Spleen (tissue), 11 donors: ENCODE results near the gene PSMG3. TPM values are rescaled to one million over a fixed set of nuclear protein-coding genes. Genes with fewer than 3 reads are reported as not detected.

Source experiments
- DNase-seq: peaks from one replicate; pipeline ENCODE4 v3.0.0-alpha.2; 2020
- H3K27ac ChIP-seq, 8 donors: fragments of 200-600 bp; sonication (generic) in 7 of 8; 1 replicate in 4 of 8; 2 replicates in 4 of 8; pipeline versions ENCODE4 v1.5.0 to v1.8.0; 2016 to 2021; ENCODE audit warnings: inconsistent platforms in 4 of 8, mild to moderate bottlenecking in 4 of 8, moderate library complexity in 1 of 8
- H3K27me3 ChIP-seq, 7 donors: fragments of 200-600 bp; sonication (generic) in 6 of 7; replicated peaks in 1 of 7; 1 replicate in 4 of 7; 2 replicates in 3 of 7; pipeline versions ENCODE4 v1.5.0 to v1.8.0; 2016 to 2021; ENCODE audit warnings: inconsistent platforms in 3 of 7, mild to moderate bottlenecking in 1 of 7
- H3K36me3 ChIP-seq, 6 donors: fragments of 200-600 bp; sonication (generic) in 5 of 6; 1 replicate in 4 of 6; 2 replicates in 2 of 6; pipeline versions ENCODE4 v1.5.0 to v1.8.0; 2016 to 2021; ENCODE audit warnings: inconsistent platforms in 2 of 6
- H3K4me1 ChIP-seq, 6 donors: fragments of 200-600 bp; sonication (generic) in 5 of 6; 1 replicate in 3 of 6; 2 replicates in 3 of 6; pipeline versions ENCODE4 v1.5.0 to v1.8.0; 2016 to 2021; ENCODE audit warnings: inconsistent platforms in 3 of 6
- H3K4me3 ChIP-seq, 8 donors: fragments of 200-600 bp; sonication (generic) in 7 of 8; 1 replicate in 4 of 8; 2 replicates in 4 of 8; pipeline versions ENCODE4 v1.5.0 to v1.8.0; 2016 to 2021; ENCODE audit warnings: inconsistent platforms in 4 of 8, mild to moderate bottlenecking in 4 of 8, moderate library complexity in 2 of 8
- H3K9me3 ChIP-seq, 8 donors: fragments of 200-600 bp; sonication (generic) in 7 of 8; 1 replicate in 4 of 8; 2 replicates in 4 of 8; pipeline versions ENCODE4 v1.5.0 to v1.8.0; 2016 to 2021; ENCODE audit warnings: inconsistent platforms in 4 of 8
- CTCF ChIP-seq, 11 experiments: fragments of 200-600 bp in 7 of 11; fragments of 450-650 bp in 4 of 11; sonication (generic) in 4 of 11; IDR thresholded peaks in 8 of 11; conservative IDR thresholded peaks in 3 of 11; 1 replicate in 7 of 11; 2 replicates in 4 of 11; pipeline versions ENCODE4 v1.4.0 to v1.8.0; 2016 to 2021; ENCODE audit warnings: antibody characterized with exemption in 11 of 11, inconsistent platforms in 4 of 11, mild to moderate bottlenecking in 1 of 11
- POLR2A ChIP-seq, 3 donors: fragments of 450-650 bp; IDR thresholded peaks; one replicate each; pipeline ENCODE4 v1.5.1; 2017; ENCODE audit warnings: antibody characterized with exemption in 3 of 3, mild to moderate bottlenecking in 1 of 3
- POLR2AphosphoS5 ChIP-seq, 3 donors: sonication (generic); formaldehyde crosslinking; IDR thresholded peaks; one replicate each; pipeline ENCODE4 v1.5.1; 2017; ENCODE audit warnings: antibody characterized with exemption in 3 of 3
- WGBS, 5 donors: extraction: QIAGEN DNeasy Blood & Tissue Kit in 3 of 5; methylation state at CpG; one replicate each; pipeline versions ENCODE4 v1.1.5 to v1.1.7; 2013 to 2018; 5-methylcytosine and 5-hydroxymethylcytosine counted together
- intact Hi-C: fragments of 100-400 bp; cut with DNase I; formaldehyde crosslinking; loops from one replicate; pipeline ENCODE4 v1.15.0; 2023; ENCODE audit warnings: low total_unique reads
- polyA plus RNA-seq, 3 donors: library from polyadenylated mRNA; stranded (reverse); fragments of 200-250 nt; gene quantifications; one replicate each; pipeline ENCODE4 v1.2.1, GENCODE V29; 2013
- total RNA-seq, 7 donors: library from RNA; depleted of rRNA in 3 of 7; stranded (reverse); fragments of >200 nt in 3 of 7; fragmentation: NEBNext Ultra II Directional in 4 of 7; extraction: Animal tissue kit (Norgen Biotek cat#: 25700) in 4 of 7; gene quantifications; one replicate each; pipeline versions ENCODE4 v1.1.0 to v1.2.1, GENCODE V29; 2016 to 2021
- donor health status: healthy with polysubstance abuse.
- donor health status: DM: no; HTN: no; CAD: no; lungs with moderate emphysema.
- donor health status: DM: no; HTN: no; CAD: no.
- donor health status: Bipolar disorder and iron deficiency.
- donor health status: healthy.
- donor health status: DM: no; HTN: no; CAD: no.
- donor health status: DM: yes; HTN: yes; CAD: no.

The PSMG3 gene
- total and polyA plus RNA-seq, 10 donors = 18.2 to 89.9 (median 30.9) TPM

GRCh38 chr7:1560620-1561031, 9.2 kb downstream of the PSMG3 start:
- no peak overlapping the region for H3K4me3 ChIP-seq
- no peak for DNase-seq
- peaks cover 0 to 10% (median 6%) of the 10 kb centered on the region in 6 donors for H3K4me1 ChIP-seq
- peaks cover 0 to 33% (median 0%) of the 10 kb centered on the region in 7 donors for H3K27me3 ChIP-seq
- no peak overlapping the region for H3K27ac ChIP-seq
- WGBS, 5 donors = 86 to 91% (median 87%) methylated on average over 12 to 13 of the region's 13 CpGs
- H3K9me3 ChIP-seq = no peaks in the 10 kb centered on the region
- H3K36me3 ChIP-seq = peaks cover 0 to 8% (median under 1%) of the 10 kb centered on the region in 6 donors
- no peak for TF ChIP-seq CTCF (IDR thresholded peaks at IDR 0.05 in 8 of 11, conservative IDR thresholded peaks at IDR 0.05 in 3 of 11)
- TF ChIP-seq POLR2A (IDR thresholded peaks at IDR 0.05) = no peak
- TF ChIP-seq POLR2AphosphoS5 (IDR thresholded peaks at IDR 0.05) = no peak
- intact Hi-C loops = no loop called here

- TF ChIP-seq POLR2AphosphoS5 (IDR thresholded peaks at IDR 0.05) (no peak), POLR2A (IDR thresholded peaks at IDR 0.05) (no peak), CTCF (IDR thresholded peaks at IDR 0.05 in 8 of 11, conservative IDR thresholded peaks at IDR 0.05 in 3 of 11) (no peak)
- Histone ChIP-seq H3K27ac (no peak overlapping the region), H3K27me3 (peaks cover 0 to 40% (median 0%) of the 10 kb centered on the region in 7 donors), H3K36me3 (peaks cover 0 to 1% (median 0%) of the 10 kb centered on the region in 6 donors), H3K4me1 (peaks cover 0 to 17% (median 6%) of the 10 kb centered on the region in 6 donors), H3K9me3 (no peaks in the 10 kb centered on the region), H3K4me3 (no peak overlapping the region)
- 86 to 91% (median 86%) methylated on average over 15 to 28 of the region's 28 CpGs for WGBS, 5 donors
- intact Hi-C loops = no loop called here
- DNase-seq = no peak
Observed at GRCh38 chr7:1559626-1560590, 9.9 kb downstream of the PSMG3 start.

- no peak for TF ChIP-seq POLR2A (IDR thresholded peaks at IDR 0.05)
- no peak for TF ChIP-seq POLR2AphosphoS5 (IDR thresholded peaks at IDR 0.05)
- TF ChIP-seq CTCF (IDR thresholded peaks at IDR 0.05 in 8 of 11, conservative IDR thresholded peaks at IDR 0.05 in 3 of 11) = no peak
- H3K27ac ChIP-seq = no peak overlapping the region
- intact Hi-C loops = no loop called here
- DNase-seq = no peak
- no peak overlapping the region for H3K4me3 ChIP-seq
- no peaks in the 10 kb centered on the region for H3K9me3 ChIP-seq
- peaks cover 0 to 40% (median 0%) of the 10 kb centered on the region in 7 donors for H3K27me3 ChIP-seq
- H3K36me3 ChIP-seq = no peaks in the 10 kb centered on the region
- H3K4me1 ChIP-seq = peaks cover 0 to 18% (median 6%) of the 10 kb centered on the region in 6 donors
- 81 to 100% (median 92%) methylated on average over 2 to 32 of the region's 32 CpGs for WGBS, 5 donors
Observed at GRCh38 chr7:1558841-1559625, 10.8 kb downstream of the PSMG3 start.
